Effector CD4-positive, alpha-beta T cell (primary cell): ENCODE data around the gene MAP2K2.
"Not testable (repeated sequence)": the region's sequence is repeated elsewhere in the genome, so short reads cannot be mapped to it uniquely, and the experiment has no call there.

Experiments
- DNase-seq: peaks from one replicate; pipeline ENCODE4 v3.0.0-alpha.2; 2020

The MAP2K2 gene

GRCh38 chr19:4130744-4131438 is 7.0 kb upstream of the MAP2K2 start:
- no peak for DNase-seq

- not testable (repeated sequence) for DNase-seq
Measured at GRCh38 chr19:4129050-4129449, 5.1 kb upstream of the MAP2K2 start.

GRCh38 chr19:4127322-4127721 is 3.4 kb upstream of the MAP2K2 start:
- not testable (repeated sequence) for DNase-seq

GRCh38 chr19:4124638-4125037 is 716 bp upstream of the MAP2K2 start:
- DNase-seq, result no peak

GRCh38 chr19:4122480-4122879 is 1.4 kb downstream of the MAP2K2 start:
- DNase-seq, result no peak

GRCh38 chr19:4121815-4122214 is 2.1 kb downstream of the MAP2K2 start:
- no peak for DNase-seq

GRCh38 chr19:4121273-4121612 is 2.7 kb downstream of the MAP2K2 start:
- DNase-seq, result no peak

GRCh38 chr19:4120559-4121272 is 3.2 kb downstream of the MAP2K2 start:
- no peak for DNase-seq

- DNase-seq, result no peak
Measured at GRCh38 chr19:4119763-4120162, 4.2 kb downstream of the MAP2K2 start.

- DNase-seq, result no peak
Measured at GRCh38 chr19:4115818-4116385, 8.0 kb downstream of the MAP2K2 start.

GRCh38 chr19:4115050-4115817 is 8.7 kb downstream of the MAP2K2 start:
- DNase-seq, result peak; percentile 53

- DNase-seq, result no peak
Measured at GRCh38 chr19:4114181-4114580, 9.7 kb downstream of the MAP2K2 start.

- DNase-seq, result no peak
Measured at GRCh38 chr19:4113398-4114088, 10.4 kb downstream of the MAP2K2 start.

GRCh38 chr19:4112367-4112766 is 11.6 kb downstream of the MAP2K2 start:
- no peak for DNase-seq

- DNase-seq, result no peak
Measured at GRCh38 chr19:4109626-4109945, 14.3 kb downstream of the MAP2K2 start.

- DNase-seq, result peak; percentile 63
Measured at GRCh38 chr19:4108767-4109625, 14.9 kb downstream of the MAP2K2 start.

- DNase-seq, result no peak
Measured at GRCh38 chr19:4103080-4103433, 20.9 kb downstream of the MAP2K2 start.

- DNase-seq, result no peak
Measured at GRCh38 chr19:4102339-4103079, 21.4 kb downstream of the MAP2K2 start.

GRCh38 chr19:4101496-4101770 is 22.5 kb downstream of the MAP2K2 start:
- DNase-seq, result no peak

GRCh38 chr19:4100647-4101495 is 23.1 kb downstream of the MAP2K2 start:
- no peak for DNase-seq
